HepG2 (cell line): Measurements from ENCODE around the gene GPR55. TPM values are rescaled to one million over a fixed set of nuclear protein-coding genes. Genes with fewer than 3 reads are reported as not detected.

ENCODE experiments used
- DNMT1 ChIP-seq: sonication (generic); formaldehyde crosslinking; IDR thresholded peaks from 2 replicates; pipeline ENCODE4 v1.5.1; 2020; ENCODE audit warnings: mild to moderate bottlenecking, missing genetic modification reagents
- DNMT3B ChIP-seq: conservative IDR thresholded peaks from 2 replicates; pipeline ENCODE4 v1.6.1; 2016; ENCODE audit warnings: missing biosample characterization, control low read depth
- FLYWCH1 ChIP-seq: sonication (generic); formaldehyde crosslinking; IDR thresholded peaks from 2 replicates; pipeline ENCODE4 v1.8.1; 2023; ENCODE audit warnings: mild to moderate bottlenecking, missing genetic modification reagents
- HDAC2 ChIP-seq: sonication (generic); formaldehyde crosslinking; IDR thresholded peaks from 2 replicates; pipeline ENCODE4 v1.4.0; 2020; ENCODE audit warnings: missing genetic modification reagents
- HDAC6 ChIP-seq: fragments of 200-600 bp; sonication (generic); IDR thresholded peaks from 2 replicates; pipeline ENCODE4 v1.7.0; 2017; ENCODE audit warnings: mild to moderate bottlenecking, antibody characterized with exemption, low read length, low read depth
- HNRNPK ChIP-seq: fragments of 200-400 bp; formaldehyde crosslinking; IDR thresholded peaks from 2 replicates; pipeline ENCODE4 v1.6.1; 2018; ENCODE audit warnings: low read length, low read depth, moderate library complexity, mild to moderate bottlenecking; ENCODE audit not compliant: poor library complexity, severe bottlenecking
- JUND ChIP-seq: sonication (generic); formaldehyde crosslinking; IDR thresholded peaks from 2 replicates; pipeline ENCODE4 v1.8.0; 2022; ENCODE audit warnings: mild to moderate bottlenecking, missing genetic modification reagents
- KDM2A ChIP-seq: sonication (generic); formaldehyde crosslinking; IDR thresholded peaks from 2 replicates; pipeline ENCODE4 v1.4.0; 2020; ENCODE audit warnings: low read depth, missing genetic modification reagents, borderline replicate concordance
- MAZ ChIP-seq, 2 experiments: sonication (generic) in 1 of 2; formaldehyde crosslinking in 1 of 2; IDR thresholded peaks; 2 replicates each; pipeline versions ENCODE4 v1.5.0 to v1.6.1; 2012 to 2020; ENCODE audit warnings: low read depth in 2 of 2, mild to moderate bottlenecking in 2 of 2, borderline replicate concordance in 1 of 2, improper control_type of control experiment in 1 of 2, low read length in 1 of 2, missing genetic modification reagents in 1 of 2, moderate library complexity in 1 of 2
- MTF2 ChIP-seq: sonication (generic); formaldehyde crosslinking; IDR thresholded peaks from 2 replicates; pipeline ENCODE4 v1.5.0; 2020; ENCODE audit warnings: missing genetic modification reagents, borderline replicate concordance
- NR2F2 ChIP-seq: IDR thresholded peaks from 2 replicates; pipeline ENCODE4 v1.6.1; 2012; ENCODE audit warnings: low read depth, inconsistent platforms, borderline replicate concordance
- POLR2AphosphoS5 ChIP-seq: IDR thresholded peaks from 2 replicates; pipeline ENCODE4 v1.6.1; 2012; ENCODE audit warnings: low read depth, low read length
- POLR2G ChIP-seq: fragments of 200-400 bp; formaldehyde crosslinking; IDR thresholded peaks from 2 replicates; pipeline ENCODE4 v1.6.1; 2018; ENCODE audit warnings: mild to moderate bottlenecking, low read depth, low read length, moderate library complexity
- RFXAP ChIP-seq: sonication (generic); formaldehyde crosslinking; IDR thresholded peaks from 2 replicates; pipeline ENCODE4 v1.4.0; 2020; ENCODE audit warnings: missing genetic modification reagents, borderline replicate concordance
- ZBTB42 ChIP-seq: sonication (generic); formaldehyde crosslinking; IDR thresholded peaks from 2 replicates; pipeline ENCODE4 v1.5.0; 2020; ENCODE audit warnings: mild to moderate bottlenecking, missing genetic modification reagents
- ZNF317 ChIP-seq: sonication (generic); formaldehyde crosslinking; IDR thresholded peaks from 2 replicates; pipeline ENCODE4 v1.5.0; 2020; ENCODE audit warnings: mild to moderate bottlenecking, missing genetic modification reagents
- ZNF563 ChIP-seq: sonication (generic); formaldehyde crosslinking; IDR thresholded peaks from 2 replicates; pipeline ENCODE4 v1.8.0; 2022; ENCODE audit warnings: mild to moderate bottlenecking, moderate library complexity, missing genetic modification reagents
- ZNF766 ChIP-seq: sonication (generic); formaldehyde crosslinking; IDR thresholded peaks from 2 replicates; pipeline ENCODE4 v1.5.0; 2020; ENCODE audit warnings: missing genetic modification reagents, borderline replicate concordance
- ZNF780A ChIP-seq: sonication (generic); formaldehyde crosslinking; IDR thresholded peaks from 2 replicates; pipeline ENCODE4 v1.8.0; 2022; ENCODE audit warnings: mild to moderate bottlenecking, missing genetic modification reagents, moderate library complexity
- ZNF883 ChIP-seq: sonication (generic); formaldehyde crosslinking; IDR thresholded peaks from 2 replicates; pipeline ENCODE4 v1.5.1; 2020; ENCODE audit warnings: mild to moderate bottlenecking, missing genetic modification reagents; ENCODE audit errors: not compliant biosample characterization
- ZSCAN9 ChIP-seq: IDR thresholded peaks from 2 replicates; pipeline ENCODE4 v1.6.1; 2016; ENCODE audit warnings: borderline replicate concordance
- polyA plus RNA-seq, 8 experiments: library from polyadenylated mRNA; depleted of rRNA in 3 of 8; stranded (reverse) in 7 of 8; unstranded in 1 of 8; fragments of >200 nt; fragmentation: Illumina TruSeq in 4 of 8; extraction: Trizol in 4 of 8; gene quantifications; 2 replicates each; pipeline versions ENCODE4 v1.2.1 to v1.2.3, GENCODE V29; 2011 to 2016; ENCODE audit warnings: low read depth in 4 of 8, missing spikeins in 1 of 8, mixed read lengths in 1 of 8; ENCODE audit not compliant: insufficient read depth in 1 of 8
- total RNA-seq, 5 experiments: library from RNA; depleted of rRNA; stranded (reverse); fragments of >200 nt; fragmentation: Illumina TruSeq; extraction: Trizol; gene quantifications; 2 replicates each; pipeline ENCODE4 v1.2.3, GENCODE V29; 2016; ENCODE audit warnings: low read depth in 1 of 5
- TF ChIP-seq, protein P1 (sequence below): sonication (generic); formaldehyde crosslinking; IDR thresholded peaks from 2 replicates; pipeline ENCODE4 v1.5.0; 2020; ENCODE audit warnings: mild to moderate bottlenecking, missing genetic modification reagents
- TF ChIP-seq, protein P2 (sequence below): sonication (generic); formaldehyde crosslinking; IDR thresholded peaks from 2 replicates; pipeline ENCODE4 v1.8.0; 2023; ENCODE audit warnings: mild to moderate bottlenecking, missing genetic modification reagents
- TF ChIP-seq, protein P3 (sequence below): IDR thresholded peaks from 2 replicates; pipeline ENCODE4 v1.6.1; 2012; ENCODE audit warnings: inconsistent platforms
- TF ChIP-seq, protein P4 (sequence below): IDR thresholded peaks from 2 replicates; pipeline ENCODE4 v1.6.1; 2016; ENCODE audit warnings: missing compliant biosample characterization, missing genetic modification reagents, borderline replicate concordance

The GPR55 gene
- total and polyA plus RNA-seq, 2 of the 13 experiments (the other 11 are each of a cell fraction or from before 2014, with no cell fraction given) = not detected

DNA sequence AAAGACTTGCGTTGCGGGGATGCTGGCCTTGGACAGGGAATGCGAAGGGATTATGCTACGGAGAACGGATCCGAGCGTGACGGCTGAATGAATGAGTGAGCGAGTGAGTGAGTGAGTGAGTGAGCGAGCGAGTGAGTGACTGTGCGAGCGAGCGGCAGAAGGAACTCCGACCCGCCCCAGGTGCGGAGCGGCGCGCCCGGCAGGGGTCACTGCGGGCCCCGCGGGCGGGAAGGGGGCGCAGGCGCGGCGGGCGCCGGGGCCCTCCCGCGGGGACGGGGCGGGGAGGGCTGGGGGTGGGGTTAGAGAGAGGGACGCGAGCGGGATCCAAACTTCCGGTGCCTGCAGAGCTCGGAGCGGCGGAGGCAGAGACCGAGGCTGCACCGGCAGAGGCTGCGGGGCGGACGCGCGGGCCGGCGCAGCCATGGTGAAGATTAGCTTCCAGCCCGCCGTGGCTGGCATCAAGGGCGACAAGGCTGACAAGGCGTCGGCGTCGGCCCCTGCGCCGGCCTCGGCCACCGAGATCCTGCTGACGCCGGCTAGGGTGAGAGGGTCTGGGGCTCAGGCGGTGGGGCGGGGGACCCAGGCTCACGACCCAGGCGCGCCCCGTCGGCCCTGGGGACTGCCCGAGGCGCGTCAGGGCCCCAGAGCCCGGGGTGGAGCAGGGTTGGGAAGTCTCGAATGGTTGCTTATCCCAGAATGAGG is 60.3 kb downstream of the GPR55 start, which contains the start of gene ITM2C (continued):
- TF ChIP-seq ZNF766 (peak; percentile 66; the same call in 1 of the 2 replicates), HNRNPK (peak; percentile 89), NR2F2 (no peak), ZSCAN9 (CRISPR knock-in tag) (peak; percentile 65; the same call in 1 of the 2 replicates), ZBTB42 (CRISPR knock-in tag) (no peak), ZNF317 (CRISPR knock-in tag) (peak; percentile 83), ZNF780A (CRISPR knock-in tag) (0 out of 2 replicates have a peak, but pooled peaks have one; percentile 21), KDM2A (CRISPR knock-in tag) (peak; percentile 80; the same call in 1 of the 2 replicates), POLR2AphosphoS5 (peak; percentile 82), ZNF883 (CRISPR knock-in tag) (peak; percentile 73), RFXAP (CRISPR knock-in tag) (peak; percentile 59; the same call in 1 of the 2 replicates), MTF2 (CRISPR knock-in tag) (peak; percentile 87; the same call in 1 of the 2 replicates), HDAC6 (no peak), POLR2G (peak; percentile 78), MAZ (IDR thresholded peaks at IDR 0.05; ENCODE audit: borderline replicate concordance, low read depth, low read length) (peak; percentile 84; the same call in 1 of the 2 replicates), MAZ (CRISPR knock-in tag; IDR thresholded peaks at IDR 0.05; ENCODE audit: low read depth) (no peak; the same call in none of the 2 replicates), DNMT3B (CRISPR knock-in tag) (no peak), ZNF563 (CRISPR knock-in tag) (peak; percentile 74), DNMT1 (CRISPR knock-in tag) (peak; percentile 88; the same call in 1 of the 2 replicates), HDAC2 (CRISPR knock-in tag) (peak; percentile 35; the same call in 1 of the 2 replicates), FLYWCH1 (no peak), JUND (CRISPR knock-in tag) (no peak)
- TF ChIP-seq, protein P1, sequence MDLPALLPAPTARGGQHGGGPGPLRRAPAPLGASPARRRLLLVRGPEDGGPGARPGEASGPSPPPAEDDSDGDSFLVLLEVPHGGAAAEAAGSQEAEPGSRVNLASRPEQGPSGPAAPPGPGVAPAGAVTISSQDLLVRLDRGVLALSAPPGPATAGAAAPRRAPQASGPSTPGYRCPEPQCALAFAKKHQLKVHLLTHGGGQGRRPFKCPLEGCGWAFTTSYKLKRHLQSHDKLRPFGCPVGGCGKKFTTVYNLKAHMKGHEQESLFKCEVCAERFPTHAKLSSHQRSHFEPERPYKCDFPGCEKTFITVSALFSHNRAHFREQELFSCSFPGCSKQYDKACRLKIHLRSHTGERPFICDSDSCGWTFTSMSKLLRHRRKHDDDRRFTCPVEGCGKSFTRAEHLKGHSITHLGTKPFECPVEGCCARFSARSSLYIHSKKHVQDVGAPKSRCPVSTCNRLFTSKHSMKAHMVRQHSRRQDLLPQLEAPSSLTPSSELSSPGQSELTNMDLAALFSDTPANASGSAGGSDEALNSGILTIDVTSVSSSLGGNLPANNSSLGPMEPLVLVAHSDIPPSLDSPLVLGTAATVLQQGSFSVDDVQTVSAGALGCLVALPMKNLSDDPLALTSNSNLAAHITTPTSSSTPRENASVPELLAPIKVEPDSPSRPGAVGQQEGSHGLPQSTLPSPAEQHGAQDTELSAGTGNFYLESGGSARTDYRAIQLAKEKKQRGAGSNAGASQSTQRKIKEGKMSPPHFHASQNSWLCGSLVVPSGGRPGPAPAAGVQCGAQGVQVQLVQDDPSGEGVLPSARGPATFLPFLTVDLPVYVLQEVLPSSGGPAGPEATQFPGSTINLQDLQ (CRISPR knock-in tag) = no peak
- TF ChIP-seq, protein P2, sequence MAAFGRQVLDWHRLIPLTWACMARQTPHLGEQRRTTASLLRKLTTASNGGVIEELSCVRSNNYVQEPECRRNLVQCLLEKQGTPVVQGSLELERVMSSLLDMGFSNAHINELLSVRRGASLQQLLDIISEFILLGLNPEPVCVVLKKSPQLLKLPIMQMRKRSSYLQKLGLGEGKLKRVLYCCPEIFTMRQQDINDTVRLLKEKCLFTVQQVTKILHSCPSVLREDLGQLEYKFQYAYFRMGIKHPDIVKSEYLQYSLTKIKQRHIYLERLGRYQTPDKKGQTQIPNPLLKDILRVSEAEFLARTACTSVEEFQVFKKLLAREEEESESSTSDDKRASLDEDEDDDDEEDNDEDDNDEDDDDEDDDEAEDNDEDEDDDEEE (CRISPR knock-in tag) = no peak
- TF ChIP-seq, protein P3, sequence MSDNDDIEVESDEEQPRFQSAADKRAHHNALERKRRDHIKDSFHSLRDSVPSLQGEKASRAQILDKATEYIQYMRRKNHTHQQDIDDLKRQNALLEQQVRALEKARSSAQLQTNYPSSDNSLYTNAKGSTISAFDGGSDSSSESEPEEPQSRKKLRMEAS = peak; percentile 45; the same call in 1 of the 2 replicates
- TF ChIP-seq, protein P4, sequence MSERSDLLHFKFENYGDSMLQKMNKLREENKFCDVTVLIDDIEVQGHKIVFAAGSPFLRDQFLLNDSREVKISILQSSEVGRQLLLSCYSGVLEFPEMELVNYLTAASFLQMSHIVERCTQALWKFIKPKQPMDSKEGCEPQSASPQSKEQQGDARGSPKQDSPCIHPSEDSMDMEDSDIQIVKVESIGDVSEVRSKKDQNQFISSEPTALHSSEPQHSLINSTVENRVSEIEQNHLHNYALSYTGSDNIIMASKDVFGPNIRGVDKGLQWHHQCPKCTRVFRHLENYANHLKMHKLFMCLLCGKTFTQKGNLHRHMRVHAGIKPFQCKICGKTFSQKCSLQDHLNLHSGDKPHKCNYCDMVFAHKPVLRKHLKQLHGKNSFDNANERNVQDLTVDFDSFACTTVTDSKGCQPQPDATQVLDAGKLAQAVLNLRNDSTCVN (CRISPR knock-in tag) = no peak
